ENCODE results near the gene KCTD21.

Gene KCTD21

DNA sequence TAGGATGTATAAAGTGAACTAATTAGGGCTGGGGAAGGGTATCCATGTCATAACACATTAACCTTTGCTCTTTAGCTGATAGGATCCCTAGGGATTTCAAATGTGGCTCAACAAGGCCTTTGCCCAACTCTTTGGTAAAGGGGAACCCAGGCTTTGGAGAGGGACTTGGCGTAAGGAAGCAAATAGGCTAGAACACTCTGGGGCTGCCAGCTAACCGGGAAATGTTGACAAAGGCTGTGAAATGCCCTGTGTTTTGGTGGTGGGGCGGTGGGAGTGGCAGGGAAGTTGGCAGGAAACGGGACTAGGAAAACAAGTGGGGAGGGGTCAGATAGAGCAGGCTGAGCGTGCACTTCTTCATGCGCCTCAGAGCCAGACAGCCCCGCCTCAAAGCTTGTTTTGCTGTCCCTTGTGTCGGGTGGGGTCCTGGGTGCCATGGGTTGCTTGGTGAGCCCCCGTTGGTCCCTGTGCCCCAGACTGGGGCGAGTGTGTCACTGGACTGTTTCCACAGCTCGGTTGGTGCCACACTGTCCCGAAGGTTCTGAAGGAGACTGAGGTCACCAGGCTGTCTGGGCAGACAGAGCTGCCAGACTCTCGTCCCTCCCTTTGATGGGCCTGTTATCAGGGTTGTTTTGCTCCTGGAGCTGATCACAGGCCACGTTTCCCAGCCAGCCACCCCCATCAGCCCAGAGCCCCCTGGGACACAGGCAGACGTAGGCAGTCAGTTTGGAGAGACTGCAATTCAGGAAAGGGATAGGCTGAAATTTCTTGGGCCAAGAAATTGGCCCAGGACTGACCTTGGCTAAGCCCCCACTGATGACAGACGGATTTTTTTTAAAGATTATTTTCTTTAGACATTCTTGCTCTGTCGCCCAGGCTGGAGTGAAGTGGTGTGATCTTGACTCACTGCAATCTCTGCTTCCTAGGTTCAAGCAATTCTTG is 19.6 kb downstream of the KCTD21 start:
- TF ChIP-seq POLR2AphosphoS5 (IDR thresholded peaks at IDR 0.05; ENCODE audit: low read depth) (no peak), CTCF (IDR thresholded peaks at IDR 0.05; ENCODE audit: insufficient read depth, low read length) (no peak)
- Histone ChIP-seq H3K27ac (replicated peaks) (no peak overlapping the region), H3K4me3 (replicated peaks; ENCODE audit: insufficient read depth, low read length) (no peak overlapping the region), H3K27me3 (ENCODE audit: insufficient read depth, poor library complexity, severe bottlenecking) (no peaks in the 10 kb centered on the region)
- DNase-seq (ENCODE audit: low read depth in 1 of 2, low spot score in 1 of 2), result no peak

DNA sequence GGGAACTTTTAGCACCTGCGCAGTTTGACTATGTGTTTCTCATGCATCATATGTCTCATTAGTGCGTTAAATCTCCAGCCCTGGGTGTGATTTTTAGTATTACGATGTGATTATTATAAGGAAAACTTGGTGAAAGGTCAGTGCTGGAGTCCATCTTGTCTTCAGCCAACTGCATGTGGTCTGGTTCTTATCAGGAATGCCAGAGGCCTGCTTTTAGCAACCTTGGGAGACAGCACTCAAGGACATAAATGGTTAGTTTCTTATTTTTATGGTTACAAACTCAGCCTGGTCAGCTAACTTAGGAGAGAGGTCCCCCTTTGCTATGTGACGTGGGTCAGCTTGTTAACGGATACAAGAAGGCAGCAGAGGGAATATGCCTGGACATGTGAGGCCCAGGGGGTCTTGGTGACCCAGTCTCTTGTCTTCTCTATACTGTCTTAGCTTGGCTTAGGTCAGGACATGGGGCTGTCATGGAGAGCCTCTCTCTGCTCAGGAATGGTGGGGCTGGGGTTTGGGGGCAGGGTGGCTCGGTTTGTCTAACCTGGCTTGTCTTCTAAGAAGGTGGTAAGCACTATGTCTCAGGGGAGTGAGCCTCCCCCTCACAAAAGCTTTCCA is 21.5 kb downstream of the KCTD21 start:
- no peak for TF ChIP-seq CTCF (IDR thresholded peaks at IDR 0.05; ENCODE audit: insufficient read depth, low read length)
- TF ChIP-seq GABPA (IDR thresholded peaks at IDR 0.05; ENCODE audit: low read depth), result no peak
- TF ChIP-seq POLR2AphosphoS5 (IDR thresholded peaks at IDR 0.05; ENCODE audit: low read depth), result no peak
- TF ChIP-seq, protein P1, sequence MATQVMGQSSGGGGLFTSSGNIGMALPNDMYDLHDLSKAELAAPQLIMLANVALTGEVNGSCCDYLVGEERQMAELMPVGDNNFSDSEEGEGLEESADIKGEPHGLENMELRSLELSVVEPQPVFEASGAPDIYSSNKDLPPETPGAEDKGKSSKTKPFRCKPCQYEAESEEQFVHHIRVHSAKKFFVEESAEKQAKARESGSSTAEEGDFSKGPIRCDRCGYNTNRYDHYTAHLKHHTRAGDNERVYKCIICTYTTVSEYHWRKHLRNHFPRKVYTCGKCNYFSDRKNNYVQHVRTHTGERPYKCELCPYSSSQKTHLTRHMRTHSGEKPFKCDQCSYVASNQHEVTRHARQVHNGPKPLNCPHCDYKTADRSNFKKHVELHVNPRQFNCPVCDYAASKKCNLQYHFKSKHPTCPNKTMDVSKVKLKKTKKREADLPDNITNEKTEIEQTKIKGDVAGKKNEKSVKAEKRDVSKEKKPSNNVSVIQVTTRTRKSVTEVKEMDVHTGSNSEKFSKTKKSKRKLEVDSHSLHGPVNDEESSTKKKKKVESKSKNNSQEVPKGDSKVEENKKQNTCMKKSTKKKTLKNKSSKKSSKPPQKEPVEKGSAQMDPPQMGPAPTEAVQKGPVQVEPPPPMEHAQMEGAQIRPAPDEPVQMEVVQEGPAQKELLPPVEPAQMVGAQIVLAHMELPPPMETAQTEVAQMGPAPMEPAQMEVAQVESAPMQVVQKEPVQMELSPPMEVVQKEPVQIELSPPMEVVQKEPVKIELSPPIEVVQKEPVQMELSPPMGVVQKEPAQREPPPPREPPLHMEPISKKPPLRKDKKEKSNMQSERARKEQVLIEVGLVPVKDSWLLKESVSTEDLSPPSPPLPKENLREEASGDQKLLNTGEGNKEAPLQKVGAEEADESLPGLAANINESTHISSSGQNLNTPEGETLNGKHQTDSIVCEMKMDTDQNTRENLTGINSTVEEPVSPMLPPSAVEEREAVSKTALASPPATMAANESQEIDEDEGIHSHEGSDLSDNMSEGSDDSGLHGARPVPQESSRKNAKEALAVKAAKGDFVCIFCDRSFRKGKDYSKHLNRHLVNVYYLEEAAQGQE (IDR thresholded peaks at IDR 0.05; ENCODE audit: insufficient replicate concordance, low read depth), result no peak
- no peak for TF ChIP-seq SPI1 (IDR thresholded peaks at IDR 0.05; ENCODE audit: borderline replicate concordance, low read depth)
- no peak for DNase-seq (ENCODE audit: low read depth in 1 of 2, low spot score in 1 of 2)
- Histone ChIP-seq H3K27ac (replicated peaks) (no peak overlapping the region), H3K4me3 (replicated peaks; ENCODE audit: insufficient read depth, low read length) (no peak overlapping the region), H3K27me3 (ENCODE audit: insufficient read depth, poor library complexity, severe bottlenecking) (no peaks in the 10 kb centered on the region)

DNA sequence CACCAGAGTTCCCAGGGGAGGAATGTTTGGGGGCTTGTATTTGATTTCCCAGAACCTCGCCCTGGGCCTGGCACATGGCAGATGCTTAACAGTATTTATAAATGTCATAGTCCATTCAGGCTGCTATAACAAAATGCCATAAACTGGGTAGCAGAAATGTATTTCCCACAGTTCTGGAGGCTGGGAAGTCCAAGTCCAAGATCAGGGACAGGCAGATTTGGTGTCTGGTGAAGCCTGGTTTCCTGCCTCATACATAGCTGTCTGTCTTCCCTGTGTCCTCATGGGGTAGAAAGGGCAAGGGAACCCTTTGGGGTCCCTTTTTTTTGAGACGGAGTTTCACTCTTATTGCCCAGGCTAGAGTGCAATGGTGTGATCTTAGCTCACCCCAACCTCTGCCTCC is 24.0 kb downstream of the KCTD21 start:
- Histone ChIP-seq H3K27ac (replicated peaks) (no peak overlapping the region), H3K4me3 (replicated peaks; ENCODE audit: insufficient read depth, low read length) (no peak overlapping the region), H3K27me3 (ENCODE audit: insufficient read depth, poor library complexity, severe bottlenecking) (no peaks in the 10 kb centered on the region)
- TF ChIP-seq CTCF (IDR thresholded peaks at IDR 0.05; ENCODE audit: insufficient read depth, low read length) (no peak), SPI1 (IDR thresholded peaks at IDR 0.05; ENCODE audit: borderline replicate concordance, low read depth) (no peak), POLR2AphosphoS5 (IDR thresholded peaks at IDR 0.05; ENCODE audit: low read depth) (no peak)
- TF ChIP-seq, protein P1 (IDR thresholded peaks at IDR 0.05; ENCODE audit: insufficient replicate concordance, low read depth), result no peak
- DNase-seq (ENCODE audit: low read depth in 1 of 2, low spot score in 1 of 2), result no peak
